Spleen (tissue), 11 donors: Measurements from ENCODE around the gene KITLG. TPM values are rescaled to one million over a fixed set of nuclear protein-coding genes. Genes with fewer than 3 reads are reported as not detected.

Experiments
- DNase-seq: peaks from one replicate; pipeline ENCODE4 v3.0.0-alpha.2; 2020
- H3K27ac ChIP-seq, 8 donors: fragments of 200-600 bp; sonication (generic) in 7 of 8; 1 replicate in 4 of 8; 2 replicates in 4 of 8; pipeline versions ENCODE4 v1.5.0 to v1.8.0; 2016 to 2021; ENCODE audit warnings: inconsistent platforms in 4 of 8, mild to moderate bottlenecking in 4 of 8, moderate library complexity in 1 of 8
- H3K27me3 ChIP-seq, 7 donors: fragments of 200-600 bp; sonication (generic) in 6 of 7; replicated peaks in 1 of 7; 1 replicate in 4 of 7; 2 replicates in 3 of 7; pipeline versions ENCODE4 v1.5.0 to v1.8.0; 2016 to 2021; ENCODE audit warnings: inconsistent platforms in 3 of 7, mild to moderate bottlenecking in 1 of 7
- H3K36me3 ChIP-seq, 6 donors: fragments of 200-600 bp; sonication (generic) in 5 of 6; 1 replicate in 4 of 6; 2 replicates in 2 of 6; pipeline versions ENCODE4 v1.5.0 to v1.8.0; 2016 to 2021; ENCODE audit warnings: inconsistent platforms in 2 of 6
- H3K4me1 ChIP-seq, 6 donors: fragments of 200-600 bp; sonication (generic) in 5 of 6; 1 replicate in 3 of 6; 2 replicates in 3 of 6; pipeline versions ENCODE4 v1.5.0 to v1.8.0; 2016 to 2021; ENCODE audit warnings: inconsistent platforms in 3 of 6
- H3K4me3 ChIP-seq, 8 donors: fragments of 200-600 bp; sonication (generic) in 7 of 8; 1 replicate in 4 of 8; 2 replicates in 4 of 8; pipeline versions ENCODE4 v1.5.0 to v1.8.0; 2016 to 2021; ENCODE audit warnings: inconsistent platforms in 4 of 8, mild to moderate bottlenecking in 4 of 8, moderate library complexity in 2 of 8
- H3K9me3 ChIP-seq, 8 donors: fragments of 200-600 bp; sonication (generic) in 7 of 8; 1 replicate in 4 of 8; 2 replicates in 4 of 8; pipeline versions ENCODE4 v1.5.0 to v1.8.0; 2016 to 2021; ENCODE audit warnings: inconsistent platforms in 4 of 8
- CTCF ChIP-seq, 11 experiments: fragments of 200-600 bp in 7 of 11; fragments of 450-650 bp in 4 of 11; sonication (generic) in 4 of 11; IDR thresholded peaks in 8 of 11; conservative IDR thresholded peaks in 3 of 11; 1 replicate in 7 of 11; 2 replicates in 4 of 11; pipeline versions ENCODE4 v1.4.0 to v1.8.0; 2016 to 2021; ENCODE audit warnings: antibody characterized with exemption in 11 of 11, inconsistent platforms in 4 of 11, mild to moderate bottlenecking in 1 of 11
- POLR2A ChIP-seq, 3 donors: fragments of 450-650 bp; IDR thresholded peaks; one replicate each; pipeline ENCODE4 v1.5.1; 2017; ENCODE audit warnings: antibody characterized with exemption in 3 of 3, mild to moderate bottlenecking in 1 of 3
- POLR2AphosphoS5 ChIP-seq, 3 donors: sonication (generic); formaldehyde crosslinking; IDR thresholded peaks; one replicate each; pipeline ENCODE4 v1.5.1; 2017; ENCODE audit warnings: antibody characterized with exemption in 3 of 3
- WGBS, 5 donors: extraction: QIAGEN DNeasy Blood & Tissue Kit in 3 of 5; methylation state at CpG; one replicate each; pipeline versions ENCODE4 v1.1.5 to v1.1.7; 2013 to 2018; 5-methylcytosine and 5-hydroxymethylcytosine counted together
- intact Hi-C: fragments of 100-400 bp; cut with DNase I; formaldehyde crosslinking; loops from one replicate; pipeline ENCODE4 v1.15.0; 2023; ENCODE audit warnings: low total_unique reads
- polyA plus RNA-seq, 3 donors: library from polyadenylated mRNA; stranded (reverse); fragments of 200-250 nt; gene quantifications; one replicate each; pipeline ENCODE4 v1.2.1, GENCODE V29; 2013
- total RNA-seq, 7 donors: library from RNA; depleted of rRNA in 3 of 7; stranded (reverse); fragments of >200 nt in 3 of 7; fragmentation: NEBNext Ultra II Directional in 4 of 7; extraction: Animal tissue kit (Norgen Biotek cat#: 25700) in 4 of 7; gene quantifications; one replicate each; pipeline versions ENCODE4 v1.1.0 to v1.2.1, GENCODE V29; 2016 to 2021
- donor health status: healthy with polysubstance abuse.
- donor health status: DM: no; HTN: no; CAD: no; lungs with moderate emphysema.
- donor health status: DM: no; HTN: no; CAD: no.
- donor health status: Bipolar disorder and iron deficiency.
- donor health status: healthy.
- donor health status: DM: no; HTN: no; CAD: no.
- donor health status: DM: yes; HTN: yes; CAD: no.

Gene KITLG
- total and polyA plus RNA-seq, 10 donors = 0.74 to 8.2 (median 3.8) TPM

- H3K27ac ChIP-seq = no peak overlapping the region
These were observed 21.9 kb downstream of the KITLG start for GRCh38 chr12:88558340-88558867.

GRCh38 chr12:88556213-88556774, 24.0 kb downstream of the KITLG start:
- H3K4me1 ChIP-seq = no peaks in the 10 kb centered on the region
- TF ChIP-seq CTCF (IDR thresholded peaks at IDR 0.05 in 8 of 11, conservative IDR thresholded peaks at IDR 0.05 in 3 of 11) (no peak), POLR2AphosphoS5 (IDR thresholded peaks at IDR 0.05) (no peak), POLR2A (IDR thresholded peaks at IDR 0.05) (no peak)

More at GRCh38 chr12:88558340-88558867, 21.9 kb downstream of the KITLG start:
- H3K36me3 ChIP-seq = no peaks in the 10 kb centered on the region
- WGBS, 5 donors = 79 to 93% (median 87%) methylated on average over 3 of the region's 3 CpGs
- intact Hi-C loops = no loop called here
- no peaks in the 10 kb centered on the region for H3K4me1 ChIP-seq
- no peak for TF ChIP-seq POLR2AphosphoS5 (IDR thresholded peaks at IDR 0.05)
- TF ChIP-seq POLR2A (IDR thresholded peaks at IDR 0.05) = no peak
- TF ChIP-seq CTCF (IDR thresholded peaks at IDR 0.05 in 8 of 11, conservative IDR thresholded peaks at IDR 0.05 in 3 of 11) = no peak
- no peak for DNase-seq
- H3K27me3 ChIP-seq = no peaks in the 10 kb centered on the region
- H3K4me3 ChIP-seq = no peak overlapping the region
- H3K9me3 ChIP-seq = no peaks in the 10 kb centered on the region

GRCh38 chr12:88553941-88554658, 26.2 kb downstream of the KITLG start:
- no peak for DNase-seq
- 50 to 65% (median 63%) methylated on average over 3 of the region's 3 CpGs for WGBS, 5 donors
- TF ChIP-seq POLR2AphosphoS5 (IDR thresholded peaks at IDR 0.05) (no peak), POLR2A (IDR thresholded peaks at IDR 0.05) (no peak), CTCF (IDR thresholded peaks at IDR 0.05 in 8 of 11, conservative IDR thresholded peaks at IDR 0.05 in 3 of 11) (no peak)
- no peaks in the 10 kb centered on the region for H3K4me1 ChIP-seq
- intact Hi-C loops = no loop called here
- H3K27ac ChIP-seq = no peak overlapping the region
- H3K27me3 ChIP-seq = no peaks in the 10 kb centered on the region
- H3K36me3 ChIP-seq = no peaks in the 10 kb centered on the region
- no peak overlapping the region for H3K4me3 ChIP-seq
- H3K9me3 ChIP-seq = no peaks in the 10 kb centered on the region

More at GRCh38 chr12:88556213-88556774, 24.0 kb downstream of the KITLG start:
- Histone ChIP-seq H3K4me3 (no peak overlapping the region), H3K27ac (no peak overlapping the region), H3K9me3 (no peaks in the 10 kb centered on the region), H3K27me3 (no peaks in the 10 kb centered on the region), H3K36me3 (no peaks in the 10 kb centered on the region)
- WGBS, 5 donors = 60 to 82% (median 76%) methylated on average over 2 of the region's 2 CpGs
- intact Hi-C loops = no loop called here
- no peak for DNase-seq

DNA sequence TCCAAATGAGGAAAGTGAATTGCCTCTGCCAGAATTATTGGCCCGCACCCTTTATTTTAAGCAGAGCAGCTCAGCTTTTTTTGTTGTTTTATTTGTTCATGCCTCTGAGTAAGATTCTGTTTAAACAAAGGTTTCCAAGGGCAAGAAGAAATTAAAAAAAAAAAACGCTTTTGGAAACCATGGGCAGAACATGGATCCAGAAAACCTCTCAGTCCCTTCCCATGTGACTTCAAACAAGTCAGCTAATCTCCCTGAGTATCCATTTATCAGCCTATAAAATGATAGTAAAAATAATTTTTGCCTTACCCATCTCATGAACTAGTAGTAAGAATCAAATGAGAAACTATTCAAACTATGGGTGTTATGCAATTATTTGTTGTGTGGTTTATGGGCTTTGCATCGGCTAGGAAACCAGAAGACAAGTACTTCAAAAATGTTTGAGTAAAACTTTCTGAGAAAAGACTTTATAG, 27.6 kb downstream of the KITLG start:
- Histone ChIP-seq H3K27me3 (no peaks in the 10 kb centered on the region), H3K36me3 (no peaks in the 10 kb centered on the region), H3K4me1 (no peaks in the 10 kb centered on the region), H3K4me3 (no peak overlapping the region), H3K27ac (no peak overlapping the region), H3K9me3 (no peaks in the 10 kb centered on the region)
- 55 to 63% (median 58%) methylated on average over 3 of the region's 3 CpGs for WGBS, 5 donors
- intact Hi-C loops = no loop called here
- DNase-seq = no peak
- TF ChIP-seq POLR2AphosphoS5 (IDR thresholded peaks at IDR 0.05) = no peak
- TF ChIP-seq POLR2A (IDR thresholded peaks at IDR 0.05) = no peak
- no peak for TF ChIP-seq CTCF (IDR thresholded peaks at IDR 0.05 in 8 of 11, conservative IDR thresholded peaks at IDR 0.05 in 3 of 11)
